H1 (cell line): ENCODE results near the gene DPEP1. TPM values are rescaled to one million over a fixed set of nuclear protein-coding genes. Genes with fewer than 3 reads are reported as not detected.

Experiments used
- BRCA1 ChIP-seq: IDR thresholded peaks from 2 replicates; pipeline ENCODE4 v1.6.1; 2012; ENCODE audit warnings: low read depth, low read length, improper control_type of control experiment
- CBX8 ChIP-seq: fragments of 300-800, 300-1000 bp; sonication (generic); IDR thresholded peaks from 2 replicates; pipeline ENCODE4 v1.7.1; 2016; ENCODE audit warnings: low read depth, low read length, borderline replicate concordance
- CEBPB ChIP-seq: IDR thresholded peaks from 2 replicates; pipeline ENCODE4 v1.6.1; 2012; ENCODE audit warnings: low read depth, low read length
- CHD1 ChIP-seq: IDR thresholded peaks from 2 replicates; pipeline ENCODE4 v1.6.1; 2012; ENCODE audit warnings: low read depth, low read length, improper control_type of control experiment
- CHD2 ChIP-seq: IDR thresholded peaks from 2 replicates; pipeline ENCODE4 v1.6.1; 2012; ENCODE audit warnings: low read length, improper control_type of control experiment
- CTBP2 ChIP-seq: IDR thresholded peaks from 2 replicates; pipeline ENCODE4 v1.7.0; 2011; ENCODE audit warnings: borderline replicate concordance, mild to moderate bottlenecking, moderate library complexity, mixed read lengths, low read length; ENCODE audit not compliant: insufficient read depth, insufficient read length
- EP300 ChIP-seq, 2 experiments: IDR thresholded peaks; 1 replicate in 1 of 2; 2 replicates in 1 of 2; pipeline ENCODE4 v1.6.1; 2011 to 2012; ENCODE audit warnings: low read depth in 2 of 2, low read length in 2 of 2, mild to moderate bottlenecking in 2 of 2, borderline replicate concordance in 1 of 2, inconsistent platforms in 1 of 2, moderate library complexity in 1 of 2
- GTF2F1 ChIP-seq: IDR thresholded peaks from 2 replicates; pipeline ENCODE4 v1.6.1; 2012; ENCODE audit warnings: low read depth, low read length, improper control_type of control experiment, borderline replicate concordance
- JUN ChIP-seq: IDR thresholded peaks from 2 replicates; pipeline ENCODE4 v1.6.1; 2011; ENCODE audit warnings: low read depth, mild to moderate bottlenecking, improper control_type of control experiment, low read length
- KDM4A ChIP-seq: IDR thresholded peaks from one replicate; pipeline ENCODE4 v1.7.1; 2012; ENCODE audit warnings: low read depth, mild to moderate bottlenecking, moderate library complexity, low read length, inconsistent platforms; ENCODE audit not compliant: severe bottlenecking
- KDM5A ChIP-seq: fragments of 200-600 bp; IDR thresholded peaks from 2 replicates; pipeline ENCODE4 v1.7.1; 2012; ENCODE audit warnings: mild to moderate bottlenecking, low read length, inconsistent platforms, mixed read lengths
- MAX ChIP-seq: IDR thresholded peaks from 2 replicates; pipeline ENCODE4 v1.6.1; 2012; ENCODE audit warnings: inconsistent platforms
- POLR2A ChIP-seq, 2 experiments: IDR thresholded peaks; 1 replicate in 1 of 2; 2 replicates in 1 of 2; pipeline ENCODE4 v1.6.1; 2011; ENCODE audit warnings: low read depth in 2 of 2, low read length in 2 of 2, mild to moderate bottlenecking in 2 of 2; ENCODE audit errors: control extremely low read depth in 1 of 2
- RAD21 ChIP-seq, 2 experiments: IDR thresholded peaks in 1 of 2; conservative IDR thresholded peaks in 1 of 2; 2 replicates each; pipeline ENCODE4 v1.6.1; 2011; ENCODE audit warnings: low read depth in 2 of 2, low read length in 2 of 2, improper control_type of control experiment in 1 of 2, inconsistent platforms in 1 of 2, mild to moderate bottlenecking in 1 of 2, moderate library complexity in 1 of 2
- RNF2 ChIP-seq: fragments of 200-900, 300-1000 bp; sonication (generic); IDR thresholded peaks from 2 replicates; pipeline ENCODE4 v1.7.1; 2016; ENCODE audit warnings: borderline replicate concordance, low read depth, mild to moderate bottlenecking, antibody characterized with exemption, low read length; ENCODE audit not compliant: poor library complexity, severe bottlenecking; ENCODE audit errors: missing control alignments
- RXRA ChIP-seq: IDR thresholded peaks from 2 replicates; pipeline ENCODE4 v1.6.1; 2011; ENCODE audit warnings: low read depth, mild to moderate bottlenecking, low read length, moderate library complexity; ENCODE audit not compliant: insufficient read depth
- SRF ChIP-seq: IDR thresholded peaks from 2 replicates; pipeline ENCODE4 v1.6.1; 2011; ENCODE audit warnings: mild to moderate bottlenecking, low read depth, low read length, moderate library complexity
- TAF7 ChIP-seq: optimal IDR thresholded peaks from 2 replicates; pipeline ENCODE3; 2011; ENCODE audit warnings: low read depth, mild to moderate bottlenecking, inconsistent platforms, low read length, moderate library complexity, borderline replicate concordance
- YY1 ChIP-seq: IDR thresholded peaks from 2 replicates; pipeline ENCODE4 v1.6.1; 2011; ENCODE audit warnings: low read depth, mild to moderate bottlenecking, low read length
- polyA plus RNA-seq, 7 experiments: library from polyadenylated mRNA; depleted of rRNA in 3 of 7; stranded (reverse) in 5 of 7; unstranded in 2 of 7; fragments of >200 nt in 5 of 7; fragments of 200-250 nt in 2 of 7; gene quantifications; 1 replicate in 5 of 7; 2 replicates in 1 of 7; 4 replicates in 1 of 7; pipeline versions ENCODE4 v1.2.1 to v1.2.3, GENCODE V29; 2011 to 2013; ENCODE audit warnings: missing spikeins in 2 of 7, mixed read lengths in 2 of 7
- total RNA-seq: library from RNA; stranded (reverse); fragmentation: NEBNext Ultra II Directional; extraction: Animal tissue kit (Norgen Biotek cat#: 25700); gene quantifications from 2 replicates; pipeline ENCODE4 v1.2.1, GENCODE V29; 2021
- TF ChIP-seq, protein P1 (sequence below): IDR thresholded peaks from 2 replicates; pipeline ENCODE4 v1.6.1; 2012; ENCODE audit warnings: inconsistent platforms

The DPEP1 gene
- total and polyA plus RNA-seq, 2 of the 8 experiments (the other 6 are each of a cell fraction or from before 2014, with no cell fraction given) = 2.8 to 3.1 TPM

DNA sequence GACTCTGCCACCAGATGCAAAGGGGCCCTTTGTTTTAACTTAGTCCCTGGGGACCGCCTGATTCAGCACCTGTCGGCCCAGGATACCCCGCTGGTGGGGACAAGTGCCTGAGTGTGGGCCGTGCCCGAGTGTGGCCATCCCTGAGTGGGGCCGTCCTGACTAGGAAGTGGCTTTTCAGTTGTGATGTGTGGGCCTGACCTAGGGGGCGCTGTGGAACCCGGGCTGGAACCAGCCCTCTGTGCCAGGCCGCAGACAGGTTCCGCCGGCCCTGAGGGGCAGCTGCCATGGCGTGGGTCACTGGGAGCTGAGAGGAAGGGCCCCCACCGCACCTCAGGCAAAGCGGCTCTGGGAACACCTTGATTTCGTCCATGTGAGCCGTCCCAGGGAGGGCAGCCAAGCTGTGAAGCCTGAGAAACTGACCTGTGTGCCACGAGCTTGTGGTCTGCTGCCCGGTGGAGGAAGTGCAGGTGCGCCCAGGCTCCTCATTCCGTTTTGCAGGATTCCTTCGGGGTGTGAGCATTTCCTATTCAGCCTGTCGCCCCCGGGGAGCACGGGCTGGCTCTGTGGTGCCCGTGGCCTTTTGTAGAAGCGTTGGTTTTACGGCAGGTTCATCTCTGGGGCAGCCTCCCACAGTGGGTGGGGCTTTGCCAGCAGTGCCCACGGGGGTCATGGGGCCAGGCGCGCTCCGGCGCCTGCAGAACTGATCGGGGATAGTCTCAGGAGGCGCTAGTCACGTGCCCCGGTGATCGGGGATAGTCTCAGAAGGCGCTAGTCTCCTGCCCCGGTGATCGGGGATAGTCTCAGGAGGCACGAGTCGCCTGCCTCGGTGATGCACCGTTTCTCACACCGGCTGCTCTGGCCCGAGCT, 47.7 kb upstream of the DPEP1 start (continued):
- TF ChIP-seq, protein P1, sequence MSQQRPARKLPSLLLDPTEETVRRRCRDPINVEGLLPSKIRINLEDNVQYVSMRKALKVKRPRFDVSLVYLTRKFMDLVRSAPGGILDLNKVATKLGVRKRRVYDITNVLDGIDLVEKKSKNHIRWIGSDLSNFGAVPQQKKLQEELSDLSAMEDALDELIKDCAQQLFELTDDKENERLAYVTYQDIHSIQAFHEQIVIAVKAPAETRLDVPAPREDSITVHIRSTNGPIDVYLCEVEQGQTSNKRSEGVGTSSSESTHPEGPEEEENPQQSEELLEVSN = peak; percentile 43; the same call in 1 of the 2 replicates
- TF ChIP-seq KDM5A (no peak), RAD21 (IDR thresholded peaks at IDR 0.05 in 1 of 2, conservative IDR thresholded peaks at IDR 0.05 in 1 of 2; ENCODE audit: low read depth in 2 of 2, low read length in 2 of 2) (peak in 1 of 2 experiments; percentile 34; a peak in 1 of 4 replicates), YY1 (0 out of 2 replicates have a peak, but pooled peaks have one; percentile 30), RNF2 (no peak), KDM4A (peak; percentile 20), MAX (peak; percentile 9; the same call in 1 of the 2 replicates), TAF7 (no peak), GTF2F1 (no peak), CHD2 (no peak; the same call in 1 of the 2 replicates), BRCA1 (no peak), SRF (no peak), EP300 (IDR thresholded peaks at IDR 0.05; ENCODE audit: borderline replicate concordance in 1 of 2, low read depth in 2 of 2, low read length in 2 of 2) (no peak), RXRA (no peak), CHD1 (no peak), POLR2A (IDR thresholded peaks at IDR 0.05; ENCODE audit: control extremely low read depth in 1 of 2, low read depth in 2 of 2, low read length in 2 of 2) (peak in 1 of 2 experiments; percentile 47; a peak in 2 of 3 replicates), CTBP2 (no peak), CEBPB (no peak), JUN (no peak), CBX8 (no peak)
